Astrocyte of the cerebellum (primary cell): Measurements from ENCODE around the gene MAGEF1.

Experiments
- DNase-seq: peaks from one replicate; pipeline ENCODE4 v3.0.0-alpha.2; 2011; ENCODE audit warnings: low read depth
- H3K4me3 ChIP-seq: 2 replicates; pipeline ENCODE4 v1.5.1; 2011; ENCODE audit warnings: mild to moderate bottlenecking, low read depth, low read length, moderate library complexity
- CTCF ChIP-seq: IDR thresholded peaks from 2 replicates; pipeline ENCODE4 v1.5.1; 2012; ENCODE audit warnings: low read length, low read depth, moderate library complexity, mild to moderate bottlenecking; ENCODE audit errors: missing control alignments
- in situ Hi-C: cut with HindIII; loops from 2 replicates; pipeline ENCODE4 v1.10.0; 2017; ENCODE audit warnings: low sequenced_read_pairs

The MAGEF1 gene

GRCh38 chr3:184672977-184673870 lies 38.6 kb downstream of the MAGEF1 start:
- in situ Hi-C loops, result loop anchor here (10.0 kb wide), 1 partner anchor 58 kb away; no protein-coding TSS in a partner anchor
- H3K4me3 ChIP-seq, result no peak overlapping the region
- TF ChIP-seq CTCF, result no peak
- no peak for DNase-seq

GRCh38 chr3:184672335-184672734 lies 39.5 kb downstream of the MAGEF1 start:
- DNase-seq, result no peak
- no peak overlapping the region for H3K4me3 ChIP-seq
- TF ChIP-seq CTCF, result no peak
- in situ Hi-C loops, result loop anchor here (10.0 kb wide), 1 partner anchor 58 kb away; no protein-coding TSS in a partner anchor

GRCh38 chr3:184670091-184670602 lies 41.7 kb downstream of the MAGEF1 start:
- DNase-seq, result no peak
- in situ Hi-C loops, result loop anchor here (10.0 kb wide), 1 partner anchor 55 kb away; no protein-coding TSS in a partner anchor
- H3K4me3 ChIP-seq, result no peak overlapping the region
- TF ChIP-seq CTCF, result no peak

- in situ Hi-C loops, result no loop called here
- TF ChIP-seq CTCF, result no peak
- DNase-seq, result no peak
- no peak overlapping the region for H3K4me3 ChIP-seq
Measured at GRCh38 chr3:184669578-184669977, 42.3 kb downstream of the MAGEF1 start.

GRCh38 chr3:184666442-184666841 lies 45.4 kb downstream of the MAGEF1 start:
- no peak for DNase-seq
- in situ Hi-C loops, result no loop called here
- H3K4me3 ChIP-seq, result no peak overlapping the region
- no peak for TF ChIP-seq CTCF

- H3K4me3 ChIP-seq, result no peak overlapping the region
- in situ Hi-C loops, result no loop called here
- DNase-seq, result no peak
- no peak for TF ChIP-seq CTCF
Measured at GRCh38 chr3:184665101-184665500, 46.8 kb downstream of the MAGEF1 start.
